ENCODE results near the gene SYNJ1. TPM values are rescaled to one million over a fixed set of nuclear protein-coding genes. Genes with fewer than 3 reads are reported as not detected.
"Not testable (repeated sequence)": the region's sequence is repeated elsewhere in the genome, so short reads cannot be mapped to it uniquely, and the experiment has no call there.

SYNJ1 gene
- total and polyA plus RNA-seq, 8 donors = 15.3 to 26.5 (median 18.1) TPM

DNA sequence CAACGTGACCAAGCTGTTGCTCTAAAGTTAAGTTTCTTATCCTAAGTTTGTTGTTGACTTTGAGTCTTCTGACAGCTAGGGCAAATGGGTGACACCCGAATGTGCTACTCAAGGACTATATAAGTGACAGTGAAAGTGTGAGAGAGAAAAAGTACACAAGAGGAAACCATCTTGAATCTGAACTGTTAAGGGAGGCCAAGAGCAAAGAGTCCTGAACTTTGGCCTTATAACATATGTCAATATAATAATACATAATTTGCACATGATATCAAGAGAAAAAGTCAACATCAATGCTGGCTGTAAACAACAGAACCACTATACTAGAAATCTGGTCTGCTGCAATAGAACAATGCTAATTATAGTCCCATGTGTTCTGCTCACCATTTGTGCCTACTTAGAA is 29.5 kb downstream of the SYNJ1 start:
- TF ChIP-seq, protein P1, sequence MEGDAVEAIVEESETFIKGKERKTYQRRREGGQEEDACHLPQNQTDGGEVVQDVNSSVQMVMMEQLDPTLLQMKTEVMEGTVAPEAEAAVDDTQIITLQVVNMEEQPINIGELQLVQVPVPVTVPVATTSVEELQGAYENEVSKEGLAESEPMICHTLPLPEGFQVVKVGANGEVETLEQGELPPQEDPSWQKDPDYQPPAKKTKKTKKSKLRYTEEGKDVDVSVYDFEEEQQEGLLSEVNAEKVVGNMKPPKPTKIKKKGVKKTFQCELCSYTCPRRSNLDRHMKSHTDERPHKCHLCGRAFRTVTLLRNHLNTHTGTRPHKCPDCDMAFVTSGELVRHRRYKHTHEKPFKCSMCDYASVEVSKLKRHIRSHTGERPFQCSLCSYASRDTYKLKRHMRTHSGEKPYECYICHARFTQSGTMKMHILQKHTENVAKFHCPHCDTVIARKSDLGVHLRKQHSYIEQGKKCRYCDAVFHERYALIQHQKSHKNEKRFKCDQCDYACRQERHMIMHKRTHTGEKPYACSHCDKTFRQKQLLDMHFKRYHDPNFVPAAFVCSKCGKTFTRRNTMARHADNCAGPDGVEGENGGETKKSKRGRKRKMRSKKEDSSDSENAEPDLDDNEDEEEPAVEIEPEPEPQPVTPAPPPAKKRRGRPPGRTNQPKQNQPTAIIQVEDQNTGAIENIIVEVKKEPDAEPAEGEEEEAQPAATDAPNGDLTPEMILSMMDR (IDR thresholded peaks at IDR 0.05) = no peak
- Histone ChIP-seq H3K4me3 (no peak overlapping the region), H3K9me3 (no peaks in the 10 kb centered on the region), H3K27ac (no peak overlapping the region), H3K36me3 (peaks cover 0 to 67% of the 10 kb centered on the region in 2 donors), H3K4me1 (peaks cover 0 to 6% of the 10 kb centered on the region in 2 donors), H3K27me3 (no peaks in the 10 kb centered on the region)
- intact Hi-C loops (cut with DNase I) = no loop called here
- DNase-seq (no peak), ATAC-seq (no peak)

DNA sequence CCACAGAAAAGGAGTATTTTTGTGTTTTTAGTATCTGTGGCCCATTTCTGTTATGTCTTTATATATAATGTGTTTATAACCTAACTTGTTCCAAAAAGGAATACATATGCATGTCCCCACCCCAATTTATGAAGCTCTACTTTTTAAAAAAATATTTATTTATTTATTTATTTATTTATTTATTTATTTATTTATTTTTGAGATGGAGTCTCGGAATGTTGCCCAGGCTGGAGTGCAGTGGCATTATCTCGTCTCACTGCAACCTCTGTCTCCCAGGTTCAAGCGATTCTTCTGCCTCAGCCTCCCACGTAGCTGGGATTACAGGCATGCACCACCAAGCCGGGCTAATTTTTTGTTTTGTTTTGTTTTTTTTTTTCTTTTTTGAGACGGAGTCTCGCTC is 32.3 kb downstream of the SYNJ1 start:
- intact Hi-C loops (cut with DNase I); H3K4me3 ChIP-seq; H3K9me3 ChIP-seq; H3K4me1 ChIP-seq; DNase-seq; H3K27me3 ChIP-seq; H3K27ac ChIP-seq; ATAC-seq: not testable (repeated sequence)
- H3K36me3 ChIP-seq = peaks cover 0 to 78% of the 10 kb centered on the region in 2 donors

DNA sequence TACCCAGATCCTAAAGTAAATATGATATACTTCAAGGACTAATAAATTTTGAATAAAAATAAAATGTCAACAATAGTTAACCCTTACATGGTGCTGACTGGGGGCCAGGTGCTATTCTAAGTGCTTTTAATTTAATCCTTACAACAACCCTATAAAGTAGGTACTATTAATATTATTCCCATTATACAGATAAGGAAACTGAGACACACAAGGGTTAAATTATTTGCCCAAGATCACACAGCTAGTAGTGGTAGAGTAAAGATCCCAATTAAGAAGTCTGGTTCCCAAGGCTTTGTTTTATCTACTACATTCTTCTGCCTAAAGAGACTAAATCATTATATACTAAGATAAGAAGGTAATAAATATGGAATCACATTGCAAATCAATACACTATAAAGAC is 34.2 kb downstream of the SYNJ1 start:
- intact Hi-C loops (cut with DNase I) = no loop called here
- H3K9me3 ChIP-seq = no peaks in the 10 kb centered on the region
- no peak overlapping the region for H3K4me3 ChIP-seq
- peaks cover 0 to 77% of the 10 kb centered on the region in 2 donors for H3K36me3 ChIP-seq
- no peak for ATAC-seq
- DNase-seq = no peak
- TF ChIP-seq, protein P1 (IDR thresholded peaks at IDR 0.05) = no peak
- no peak overlapping the region for H3K27ac ChIP-seq
- no peaks in the 10 kb centered on the region for H3K27me3 ChIP-seq
- H3K4me1 ChIP-seq = no peaks in the 10 kb centered on the region

DNA sequence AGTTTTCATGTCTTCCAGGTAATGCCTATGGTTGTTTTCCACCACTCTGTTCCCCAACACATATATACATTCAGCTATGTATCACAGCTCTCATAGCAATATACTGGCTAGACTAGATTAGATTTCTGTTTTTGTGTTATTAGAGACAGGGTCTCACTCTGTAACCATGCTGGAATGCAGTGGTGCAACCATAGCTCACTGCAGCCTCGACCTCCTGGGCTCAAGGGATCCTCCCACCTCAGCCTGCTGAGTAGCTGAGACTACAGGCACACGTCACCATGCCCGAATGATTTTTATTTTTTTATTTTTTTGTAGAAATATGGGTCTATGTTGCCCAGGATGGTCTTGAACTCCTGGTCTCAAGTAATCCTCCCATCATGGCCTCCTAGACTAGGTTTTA is 37.7 kb downstream of the SYNJ1 start:
- H3K4me3 ChIP-seq = no peak overlapping the region
- no peaks in the 10 kb centered on the region for H3K4me1 ChIP-seq
- no peaks in the 10 kb centered on the region for H3K27me3 ChIP-seq
- ATAC-seq = no peak
- H3K9me3 ChIP-seq = no peaks in the 10 kb centered on the region
- peaks cover 0 to 76% of the 10 kb centered on the region in 2 donors for H3K36me3 ChIP-seq
- no peak overlapping the region for H3K27ac ChIP-seq
- intact Hi-C loops (cut with DNase I) = no loop called here
- no peak for DNase-seq
- TF ChIP-seq, protein P1 (IDR thresholded peaks at IDR 0.05) = no peak

DNA sequence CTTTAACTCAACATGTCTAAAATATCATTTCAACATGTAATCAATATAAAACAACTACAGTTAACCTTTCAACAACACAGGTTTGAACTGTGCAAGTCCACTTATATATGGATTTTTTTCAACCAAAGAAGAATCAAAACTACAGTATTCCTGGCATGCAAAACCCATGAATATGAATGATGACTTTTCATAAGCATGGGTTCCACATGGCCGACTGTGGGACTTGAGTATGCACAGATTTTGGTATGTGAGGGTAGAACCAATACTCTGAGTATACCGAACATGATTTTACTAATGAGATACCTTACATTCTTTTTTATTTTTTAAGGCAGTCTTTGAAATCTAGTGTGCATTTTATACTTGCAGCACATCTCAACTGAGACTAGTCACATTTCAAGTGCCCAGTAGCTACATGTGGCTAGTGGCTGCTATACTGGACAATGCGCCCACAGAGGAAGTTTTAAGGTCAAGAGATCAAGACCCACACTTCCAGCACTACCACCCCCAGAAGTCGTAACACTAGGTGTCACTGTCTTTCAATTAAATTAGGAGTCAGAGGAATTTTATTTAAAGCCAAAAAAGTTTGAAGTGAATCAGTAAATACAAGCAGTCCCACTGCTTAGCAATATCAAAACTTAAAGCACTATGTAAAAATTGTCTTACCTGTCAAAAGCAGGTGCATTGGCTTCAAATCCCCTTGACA is 40.0 kb downstream of the SYNJ1 start:
- TF ChIP-seq, protein P1 (IDR thresholded peaks at IDR 0.05) = no peak
- ATAC-seq = no peak
- H3K4me3 ChIP-seq = no peak overlapping the region
- H3K36me3 ChIP-seq = peaks cover 0 to 61% of the 10 kb centered on the region in 2 donors
- no peaks in the 10 kb centered on the region for H3K9me3 ChIP-seq
- no peaks in the 10 kb centered on the region for H3K27me3 ChIP-seq
- intact Hi-C loops (cut with DNase I) = no loop called here
- H3K27ac ChIP-seq = no peak overlapping the region
- H3K4me1 ChIP-seq = no peaks in the 10 kb centered on the region
- no peak for DNase-seq

Measured in left lung (tissue), 10 donors.